ENCODE data around the gene PET100.

Gene PET100

GRCh38 chr19:7679771-7680605 is 50.4 kb downstream of the PET100 start:
- no peak for DNase-seq

DNA sequence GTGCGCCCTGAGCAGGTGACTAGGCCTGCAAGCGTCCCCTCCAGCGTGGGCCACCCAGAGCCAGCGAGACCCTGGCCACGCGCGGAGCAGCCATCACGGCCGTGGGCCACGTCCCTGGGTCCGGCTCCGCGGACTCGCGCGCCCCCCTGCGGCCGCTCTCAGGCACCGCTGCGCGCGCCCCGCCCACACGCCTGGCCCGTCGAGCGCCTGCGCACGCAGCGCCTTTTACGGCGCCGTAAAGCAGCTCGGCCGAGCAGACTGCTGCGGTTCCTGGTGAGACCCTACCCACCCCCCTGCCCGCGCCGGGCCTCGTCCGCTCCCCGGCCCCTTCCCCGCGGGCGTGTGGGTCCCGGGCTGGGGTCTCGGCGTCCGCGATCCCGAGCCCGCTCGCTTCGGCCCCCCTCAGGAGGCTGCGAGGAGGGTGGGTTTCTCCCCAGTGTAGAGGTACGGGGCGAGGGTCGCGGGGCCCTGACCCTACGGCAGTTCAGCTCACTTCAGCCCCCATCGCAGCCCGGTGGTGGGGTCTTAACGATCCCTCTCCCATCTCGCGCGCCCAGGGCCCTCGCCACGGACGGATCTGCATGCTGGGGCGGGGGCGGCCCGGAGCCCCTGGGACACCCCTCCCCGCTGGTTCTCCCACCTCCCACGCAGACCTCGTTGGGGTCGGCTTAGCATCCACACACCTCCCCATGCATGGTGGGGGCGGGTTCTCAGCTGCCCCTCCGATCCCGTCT is 51.2 kb downstream of the PET100 start, which contains the start of gene TRAPPC5:
TSS of gene TRAPPC5 (plus strand) at position 228 of the 734 bp plus-strand sequence. CDS start 1,421 bp downstream, outside the sequence.
- DNase-seq = peak; percentile 83
